NCI-H524 (cell line): Measurements from ENCODE around the gene IMMT.
A peak's percentile ranks its signal among the peaks of the same experiment; 100 is the strongest.

Experiments used
- DNase-seq, 2 experiments: peaks; one replicate each; lab custom pipeline; 2025; lab: John Stamatoyannopoulos, UW

The IMMT gene

GRCh38 chr2:86226070-86226469, 30.8 kb upstream of the IMMT start:
- DNase-seq = no peak

GRCh38 chr2:86225581-86225980, 30.3 kb upstream of the IMMT start:
- DNase-seq = no peak

- DNase-seq = peak in 1 of 2 experiments; percentile 23
Observed at GRCh38 chr2:86224645-86225355, 29.5 kb upstream of the IMMT start.

DNA sequence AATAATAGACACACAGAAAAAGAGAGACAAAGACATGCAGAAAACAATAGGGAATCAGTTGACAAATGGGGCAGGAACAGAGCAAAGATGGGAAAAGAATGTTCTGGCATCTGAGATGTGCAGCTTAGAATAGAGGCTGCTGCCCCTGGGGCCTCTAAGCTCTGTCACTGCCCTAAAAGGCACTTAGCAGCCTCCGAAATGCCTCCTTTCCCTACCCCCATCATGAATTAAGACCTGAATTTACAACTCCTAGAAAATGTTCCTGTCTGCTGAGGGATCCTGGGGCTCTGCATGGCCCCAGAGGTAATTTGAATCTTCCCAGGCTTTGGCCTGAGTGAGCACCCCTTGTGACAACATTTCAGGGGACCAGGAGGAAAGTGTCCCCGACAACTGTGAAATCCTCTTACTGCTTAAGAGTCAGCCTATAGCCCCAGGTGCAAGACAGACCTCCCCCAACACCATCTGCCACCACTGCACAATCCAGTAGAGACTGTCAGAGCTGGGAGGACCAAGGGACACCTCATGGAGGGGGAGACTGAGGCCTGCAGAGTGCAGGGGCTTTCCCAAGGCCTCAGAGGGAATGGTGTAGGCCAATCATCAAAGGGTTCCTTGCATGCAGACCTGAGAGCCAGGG, 28.8 kb upstream of the IMMT start:
- peak; percentile 36 to 70 for DNase-seq

DNA sequence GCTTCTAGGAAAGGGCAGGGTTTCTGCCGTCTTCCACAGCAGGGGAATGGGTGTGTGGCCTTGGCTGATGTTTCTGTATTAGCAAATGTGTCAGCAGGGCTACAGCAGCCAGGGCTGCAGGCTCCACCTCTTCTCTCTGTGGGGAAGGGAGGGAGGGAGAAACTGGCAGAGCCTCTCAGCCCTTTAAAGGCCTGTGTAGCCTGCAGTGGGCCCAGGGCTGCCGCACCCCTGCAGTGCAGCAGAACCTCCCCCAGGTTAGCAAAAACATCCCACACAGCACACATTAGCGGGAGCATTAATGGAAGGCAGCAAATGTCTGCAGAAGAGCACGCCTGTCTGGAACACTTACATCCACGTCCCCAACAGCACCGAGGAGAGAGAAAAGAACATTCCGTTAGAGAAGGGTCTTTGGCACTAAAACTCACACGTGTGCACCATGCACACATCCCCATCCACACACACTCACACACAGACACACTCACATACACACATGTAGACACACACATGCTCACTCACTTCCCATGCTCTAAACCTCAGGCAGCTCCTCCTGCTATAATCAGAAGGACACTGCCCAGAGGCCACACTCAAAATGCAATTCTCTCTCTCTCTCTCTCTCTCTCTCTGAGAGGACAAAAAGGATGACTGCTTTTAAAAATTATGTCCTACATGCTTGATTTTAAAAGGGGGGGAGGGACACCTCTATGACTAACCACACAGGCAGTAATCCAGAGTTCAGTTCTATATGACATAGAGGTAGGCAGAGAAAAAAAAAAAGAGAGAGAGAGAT, 28.1 kb upstream of the IMMT start:
- no peak for DNase-seq

DNA sequence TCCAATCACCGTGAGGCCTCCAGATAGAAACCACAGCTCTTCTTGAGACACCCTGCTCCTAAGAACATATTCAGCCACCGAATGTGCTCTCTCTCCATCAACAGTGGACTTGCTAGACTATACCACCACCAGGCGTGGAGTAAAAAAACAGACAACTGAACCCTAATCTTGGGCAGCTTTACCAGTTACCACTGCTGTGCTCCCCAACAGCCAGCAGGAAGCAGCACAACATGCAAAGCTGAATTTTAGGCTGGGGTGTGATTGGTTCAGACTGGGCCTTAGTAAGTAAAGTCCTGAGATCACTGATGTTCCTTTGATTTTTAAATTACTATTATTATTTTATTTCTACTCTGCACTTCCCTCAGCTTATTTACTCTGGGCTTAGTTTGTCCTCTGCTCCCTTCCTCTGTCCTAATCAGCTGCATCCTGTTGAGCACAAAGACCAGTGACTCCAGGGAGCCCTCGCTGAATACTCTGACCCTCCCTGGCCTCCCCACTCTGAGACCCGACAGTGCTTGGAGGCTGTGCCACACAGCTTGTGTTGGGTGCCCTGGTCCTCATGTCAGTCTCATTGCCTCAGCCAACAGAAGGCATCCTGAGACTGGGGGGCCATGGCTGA, 25.9 kb upstream of the IMMT start:
- peak; percentile 22 to 53 for DNase-seq

DNA sequence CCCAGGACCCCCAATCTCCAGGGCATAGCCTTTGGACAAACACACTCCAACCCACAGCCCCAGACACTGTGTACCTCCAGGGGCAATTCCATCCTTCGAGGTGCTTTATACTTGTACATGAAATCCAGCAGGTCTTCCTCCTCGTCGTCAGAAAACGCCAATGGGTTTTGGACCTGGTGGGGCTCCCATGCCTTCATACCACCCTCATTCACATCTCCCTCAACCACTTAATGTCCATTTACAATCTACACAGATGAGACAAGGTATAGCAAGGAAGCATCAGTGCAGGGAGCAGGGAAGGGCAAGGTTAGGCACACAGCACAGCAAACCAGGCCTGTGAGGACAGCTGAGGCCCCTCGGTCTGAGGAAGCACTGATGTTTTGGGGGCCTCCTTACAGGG, 24.6 kb upstream of the IMMT start:
- DNase-seq = no peak

- no peak for DNase-seq
Observed at GRCh38 chr2:86218124-86218523, 22.9 kb upstream of the IMMT start.

GRCh38 chr2:86216575-86217555, 21.6 kb upstream of the IMMT start:
- no peak for DNase-seq

GRCh38 chr2:86214503-86214832, 19.2 kb upstream of the IMMT start:
- DNase-seq = no peak

DNA sequence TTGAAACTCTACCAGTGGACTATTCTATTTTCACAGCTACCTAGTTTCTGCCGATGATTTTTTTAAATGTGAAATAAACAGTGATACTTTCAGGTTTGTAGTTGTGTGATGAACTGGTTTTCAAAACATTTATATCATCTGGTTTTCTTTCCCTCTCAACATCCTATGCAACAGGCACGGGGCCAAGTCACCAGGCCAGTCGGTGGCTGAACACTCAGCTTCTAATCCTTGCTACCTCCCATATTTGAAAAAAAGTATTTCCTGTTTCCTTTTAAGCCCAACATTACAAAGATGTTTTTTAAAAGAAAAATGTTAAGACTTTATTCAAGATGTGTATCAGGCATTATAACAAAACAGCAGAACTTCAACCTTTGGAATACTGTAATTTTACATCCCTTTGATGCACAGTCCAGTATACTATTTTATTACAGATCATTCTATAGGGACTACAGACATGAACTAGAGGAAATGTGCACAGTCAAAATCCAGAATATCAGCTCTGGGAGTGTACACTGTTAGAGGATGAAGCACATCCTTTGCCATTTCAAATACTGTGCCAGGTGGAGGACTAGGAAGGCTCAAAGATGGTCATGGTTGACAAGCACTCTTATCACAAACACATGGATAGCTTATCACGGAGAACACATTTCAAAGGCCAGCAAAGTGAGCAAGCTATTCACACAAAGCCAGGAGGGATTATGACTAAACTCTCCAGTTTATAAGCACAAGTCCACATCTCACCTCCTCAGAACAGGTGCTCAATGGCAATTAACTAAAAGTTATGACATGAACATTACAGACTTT, 18.6 kb upstream of the IMMT start:
- peak in 1 of 2 experiments; percentile 27 for DNase-seq

GRCh38 chr2:86213056-86213455, 17.8 kb upstream of the IMMT start:
- DNase-seq = no peak

- no peak for DNase-seq
Observed at GRCh38 chr2:86211796-86212188, 16.5 kb upstream of the IMMT start.

- no peak for DNase-seq
Observed at GRCh38 chr2:86211033-86211795, 16.0 kb upstream of the IMMT start.

DNA sequence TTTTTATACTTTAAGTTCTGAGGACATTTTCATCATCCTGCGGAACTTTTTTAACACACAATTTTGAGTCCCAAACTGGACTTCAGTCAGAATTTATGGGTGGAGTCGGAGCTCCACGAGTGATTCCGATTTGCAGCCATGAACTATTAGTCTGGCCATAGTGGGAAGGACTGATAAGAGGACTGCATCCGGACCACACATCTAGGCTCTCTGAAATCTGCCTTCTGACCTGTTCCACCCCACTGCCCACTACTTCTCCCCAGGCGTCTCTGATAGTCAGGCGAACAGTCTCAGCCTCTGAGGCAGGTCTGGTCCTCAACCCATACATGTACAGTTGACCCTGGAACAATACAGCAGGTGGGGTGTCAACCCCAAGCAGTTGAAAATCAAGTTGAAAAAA, 9.2 kb upstream of the IMMT start:
- no peak for DNase-seq

- no peak for DNase-seq
Observed at GRCh38 chr2:86203614-86204013, 8.4 kb upstream of the IMMT start.

- no peak for DNase-seq
Observed at GRCh38 chr2:86202702-86203101, 7.4 kb upstream of the IMMT start.

GRCh38 chr2:86202336-86202692, 7.1 kb upstream of the IMMT start:
- no peak for DNase-seq

DNA sequence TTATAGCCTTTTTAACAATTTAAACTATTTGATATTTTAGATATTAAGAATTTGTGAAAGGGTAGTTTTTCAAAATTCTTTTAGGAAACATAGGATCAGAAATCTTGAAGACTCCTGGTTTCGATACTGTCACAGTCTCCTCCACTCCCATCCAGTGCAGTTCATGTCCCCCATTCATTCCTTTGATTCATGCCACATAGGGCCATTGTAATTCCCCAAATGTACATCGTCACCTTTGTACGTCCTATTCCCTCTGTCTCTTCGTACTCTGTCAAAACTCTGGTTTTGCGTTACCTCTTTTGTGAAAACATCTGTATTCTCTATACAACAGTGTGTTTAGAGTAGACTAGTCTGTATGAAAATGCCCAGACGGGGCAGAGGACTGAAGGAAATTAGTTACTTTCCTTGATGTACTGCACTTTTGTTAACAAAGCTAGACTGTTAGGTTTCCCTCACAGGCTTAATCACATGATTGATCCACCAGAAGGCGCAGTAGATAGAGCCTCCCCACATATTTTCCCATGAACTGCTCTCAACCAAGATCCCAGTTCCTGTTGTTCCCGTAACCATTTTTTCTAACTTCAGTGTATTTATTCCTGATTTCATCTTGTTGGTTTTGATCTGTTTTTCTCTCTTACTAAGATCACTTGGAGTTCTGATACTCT, 6.5 kb upstream of the IMMT start:
- DNase-seq = no peak
